HepG2 (cell line): ENCODE measurements around the gene ANKIB1. TPM values are rescaled to one million over a fixed set of nuclear protein-coding genes. Genes with fewer than 3 reads are reported as not detected.

ENCODE experiments used
- ARID5B ChIP-seq: IDR thresholded peaks from 2 replicates; pipeline ENCODE4 v1.4.0; 2020; ENCODE audit warnings: mild to moderate bottlenecking, missing genetic modification reagents
- ATF7 ChIP-seq, 2 experiments: fragments of 450-650 bp in 1 of 2; sonication (generic) in 1 of 2; formaldehyde crosslinking in 1 of 2; IDR thresholded peaks; 2 replicates each; pipeline versions ENCODE4 v1.4.0 to v1.6.1; 2016 to 2020; ENCODE audit warnings: antibody characterized with exemption in 1 of 2, mild to moderate bottlenecking in 1 of 2, missing genetic modification reagents in 1 of 2
- CREB1 ChIP-seq, 2 experiments: fragments of 450-650 bp in 1 of 2; IDR thresholded peaks; 2 replicates each; pipeline ENCODE4 v1.6.1; 2016 to 2017; ENCODE audit warnings: control low read depth in 1 of 2, mild to moderate bottlenecking in 1 of 2, missing compliant biosample characterization in 1 of 2, missing genetic modification characterization in 1 of 2
- DMAP1 ChIP-seq: IDR thresholded peaks from 2 replicates; pipeline ENCODE4 v1.6.1; 2016
- FLYWCH1 ChIP-seq: sonication (generic); formaldehyde crosslinking; IDR thresholded peaks from 2 replicates; pipeline ENCODE4 v1.8.1; 2023; ENCODE audit warnings: mild to moderate bottlenecking, missing genetic modification reagents
- FOXJ3 ChIP-seq: sonication (generic); formaldehyde crosslinking; IDR thresholded peaks from 2 replicates; pipeline ENCODE4 v1.4.0; 2020; ENCODE audit warnings: missing genetic modification reagents, mild to moderate bottlenecking, borderline replicate concordance
- HNRNPH1 ChIP-seq: fragments of 200-400 bp; formaldehyde crosslinking; optimal IDR thresholded peaks from 2 replicates; pipeline ENCODE3; 2017; ENCODE audit warnings: mild to moderate bottlenecking, low read depth, low read length
- NFRKB ChIP-seq: fragments of 450-650 bp; IDR thresholded peaks from 2 replicates; pipeline ENCODE4 v1.6.1; 2017
- PPARG ChIP-seq: conservative IDR thresholded peaks from 2 replicates; pipeline ENCODE4 v1.6.1; 2016; ENCODE audit warnings: missing biosample characterization, missing genetic modification reagents
- PRPF4 ChIP-seq: fragments of 200-400 bp; formaldehyde crosslinking; IDR thresholded peaks from 2 replicates; pipeline ENCODE4 v1.6.1; 2016; ENCODE audit warnings: low read length, low read depth; ENCODE audit not compliant: poor library complexity, severe bottlenecking
- SMAD9 ChIP-seq: sonication (generic); formaldehyde crosslinking; IDR thresholded peaks from 2 replicates; pipeline ENCODE4 v1.5.1; 2020; ENCODE audit warnings: mild to moderate bottlenecking, missing genetic modification reagents
- SMARCE1 ChIP-seq: fragments of 450-650 bp; IDR thresholded peaks from 2 replicates; pipeline ENCODE4 v1.6.1; 2017; ENCODE audit warnings: borderline replicate concordance
- ZNF138 ChIP-seq: sonication (generic); formaldehyde crosslinking; IDR thresholded peaks from 2 replicates; pipeline ENCODE4 v1.5.0; 2020; ENCODE audit warnings: mild to moderate bottlenecking, low read depth, missing genetic modification reagents
- ZNF275 ChIP-seq: sonication (generic); formaldehyde crosslinking; IDR thresholded peaks from 2 replicates; pipeline ENCODE4 v1.8.0; 2022; ENCODE audit warnings: missing genetic modification reagents, mild to moderate bottlenecking, inconsistent platforms, borderline replicate concordance
- ZNF335 ChIP-seq: sonication (generic); formaldehyde crosslinking; IDR thresholded peaks from 2 replicates; pipeline ENCODE4 v1.4.0; 2020; ENCODE audit warnings: missing genetic modification reagents
- ZNF441 ChIP-seq: sonication (generic); formaldehyde crosslinking; IDR thresholded peaks from 2 replicates; pipeline ENCODE4 v1.7.0; 2021; ENCODE audit warnings: missing genetic modification reagents, borderline replicate concordance
- ZNF572 ChIP-seq: sonication (generic); formaldehyde crosslinking; IDR thresholded peaks from 2 replicates; pipeline ENCODE4 v1.5.1; 2020; ENCODE audit warnings: mild to moderate bottlenecking, missing genetic modification reagents
- ZNF615 ChIP-seq: sonication (generic); formaldehyde crosslinking; IDR thresholded peaks from 2 replicates; pipeline ENCODE4 v1.5.0; 2020; ENCODE audit warnings: mild to moderate bottlenecking, missing genetic modification reagents, borderline replicate concordance
- ZNF704 ChIP-seq: sonication (generic); formaldehyde crosslinking; IDR thresholded peaks from 2 replicates; pipeline ENCODE4 v1.8.1; 2023; ENCODE audit warnings: mild to moderate bottlenecking, inconsistent platforms, moderate library complexity, missing genetic modification reagents, borderline replicate concordance
- ZNF710 ChIP-seq: sonication (generic); formaldehyde crosslinking; IDR thresholded peaks from 2 replicates; pipeline ENCODE4 v1.5.0; 2020; ENCODE audit warnings: mild to moderate bottlenecking, missing genetic modification reagents, borderline replicate concordance
- polyA plus RNA-seq, 8 experiments: library from polyadenylated mRNA; depleted of rRNA in 3 of 8; stranded (reverse) in 7 of 8; unstranded in 1 of 8; fragments of >200 nt; fragmentation: Illumina TruSeq in 4 of 8; extraction: Trizol in 4 of 8; gene quantifications; 2 replicates each; pipeline versions ENCODE4 v1.2.1 to v1.2.3, GENCODE V29; 2011 to 2016; ENCODE audit warnings: low read depth in 4 of 8, missing spikeins in 1 of 8, mixed read lengths in 1 of 8; ENCODE audit not compliant: insufficient read depth in 1 of 8
- total RNA-seq, 5 experiments: library from RNA; depleted of rRNA; stranded (reverse); fragments of >200 nt; fragmentation: Illumina TruSeq; extraction: Trizol; gene quantifications; 2 replicates each; pipeline ENCODE4 v1.2.3, GENCODE V29; 2016; ENCODE audit warnings: low read depth in 1 of 5

Gene ANKIB1
- total and polyA plus RNA-seq, 2 of the 13 experiments (the other 11 are each of a cell fraction or from before 2014, with no cell fraction given), result 28.7 to 29.6 TPM

GRCh38 chr7:92245487-92246359 is at the start of gene ANKIB1, which contains the start of gene KRIT1 (continued):
- peak; percentile 10; the same call in 1 of the 2 replicates for TF ChIP-seq PPARG (CRISPR knock-in tag)
- peak; percentile 67 for TF ChIP-seq ZNF335 (CRISPR knock-in tag)
- no peak for TF ChIP-seq FOXJ3
- TF ChIP-seq FLYWCH1 (CRISPR knock-in tag), result no peak
- no peak for TF ChIP-seq SMAD9 (CRISPR knock-in tag)
- peak; percentile 31; the same call in 1 of the 2 replicates for TF ChIP-seq ZNF441
- TF ChIP-seq ZNF615 (CRISPR knock-in tag), result no peak
- no peak for TF ChIP-seq SMARCE1
- no peak for TF ChIP-seq ARID5B (CRISPR knock-in tag)
- no peak for TF ChIP-seq PRPF4
- no peak; the same call in 1 of the 2 replicates for TF ChIP-seq ZNF275 (CRISPR knock-in tag)
- TF ChIP-seq NFRKB, result no peak
- peak; percentile 89; the same call in 1 of the 2 replicates for TF ChIP-seq DMAP1 (CRISPR knock-in tag)
- TF ChIP-seq ZNF710 (CRISPR knock-in tag), result 0 out of 2 replicates have a peak, but pooled peaks have one; percentile 22
- TF ChIP-seq ZNF704 (CRISPR knock-in tag), result peak; percentile 26; the same call in 1 of the 2 replicates
- no peak; the same call in 1 of the 2 replicates for TF ChIP-seq ZNF138
- no peak for TF ChIP-seq ZNF572
- no peak for TF ChIP-seq ATF7 (IDR thresholded peaks at IDR 0.05)
- 0 out of 2 replicates have a peak, but pooled peaks have one; percentile 35 for TF ChIP-seq ATF7 (CRISPR knock-in tag; IDR thresholded peaks at IDR 0.05)
- TF ChIP-seq HNRNPH1, result no peak
- TF ChIP-seq CREB1 (IDR thresholded peaks at IDR 0.05), result no peak
- peak; percentile 65 for TF ChIP-seq CREB1 (CRISPR knock-in tag; IDR thresholded peaks at IDR 0.05)
